GM21447 (cell line): ENCODE results near the gene RRH.

Source experiments
- ATAC-seq: cut with Tn5 transposase; IDR thresholded peaks from one replicate; pipeline ENCODE4 v1.9.1; 2021; ENCODE audit not compliant: unreplicated experiment

RRH gene

GRCh38 chr4:109879636-109880314 lies 52.0 kb downstream of the RRH start:
- no peak for ATAC-seq

- no peak for ATAC-seq
Observed at GRCh38 chr4:109886303-109886702, 58.5 kb downstream of the RRH start.

- no peak for ATAC-seq
Observed at GRCh38 chr4:109887071-109887470, 59.3 kb downstream of the RRH start.

DNA sequence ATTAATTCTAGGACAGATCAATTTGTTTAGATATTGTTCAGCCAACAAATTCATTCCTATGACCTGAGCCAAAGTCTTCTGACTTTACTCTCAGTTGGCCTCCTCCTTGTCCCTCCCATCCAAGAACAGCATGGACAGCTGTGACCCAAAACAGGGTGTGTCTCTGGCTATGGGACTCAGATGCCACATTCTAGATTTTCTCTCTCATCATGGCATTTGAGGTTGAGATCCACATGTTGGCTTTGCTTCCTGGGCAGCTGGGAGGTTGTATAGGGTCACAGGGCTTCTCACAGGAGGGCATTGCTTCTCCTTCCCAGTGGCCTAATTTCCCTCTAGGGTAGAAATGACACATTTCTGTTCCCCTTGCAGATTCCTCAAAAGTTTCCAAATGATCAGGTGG lies 62.3 kb downstream of the RRH start:
- no peak for ATAC-seq
